Inflammatory macrophage treated with lipopolysaccharide for 1 hour (primary cell): ENCODE results near the gene RAB1A.

Experiments used
- DNase-seq, 2 donors: peaks; one replicate each; pipeline ENCODE4 v3.0.0-alpha.2; 2020 to 2022

RAB1A gene

DNA sequence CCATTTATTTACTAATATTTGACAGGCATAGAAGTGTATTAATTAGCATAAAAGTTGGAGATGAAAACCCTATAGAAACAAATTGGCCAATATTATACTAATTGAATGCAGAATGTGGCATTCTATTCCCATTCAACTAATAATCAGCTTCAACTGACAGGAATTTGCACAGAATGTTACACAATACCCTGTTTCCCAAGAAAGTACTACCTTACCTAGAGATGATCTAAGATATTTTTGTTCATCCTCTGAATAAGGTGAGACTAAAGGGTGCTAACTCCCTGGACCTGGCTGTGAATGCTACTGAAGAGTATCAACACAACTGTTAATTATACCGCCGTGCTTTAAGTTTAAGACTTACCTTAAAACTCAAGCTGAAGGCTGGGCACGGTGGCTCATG is 44.8 kb downstream of the RAB1A start:
- no peak for DNase-seq

DNA sequence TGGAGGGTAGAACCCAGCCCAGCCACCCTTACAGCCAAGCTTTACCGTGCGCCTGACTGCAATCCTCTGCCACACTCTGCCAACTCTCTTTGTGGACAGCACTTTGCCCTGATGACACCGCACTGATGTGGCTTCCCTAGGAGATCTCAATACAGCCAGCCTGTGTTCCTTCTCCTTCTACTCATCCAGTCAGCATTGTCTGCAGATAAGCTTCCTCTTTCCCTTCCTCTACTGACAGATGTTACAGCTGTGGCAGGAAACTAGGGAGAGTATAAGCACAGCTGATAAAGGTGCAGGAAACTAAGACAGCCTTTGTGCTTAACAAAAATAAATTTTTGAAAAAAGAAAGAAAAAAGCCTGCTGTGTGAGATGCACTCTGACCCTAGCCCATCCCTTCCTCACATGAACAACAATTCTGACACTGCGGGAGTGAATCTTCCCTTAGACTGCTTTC is 48.6 kb downstream of the RAB1A start:
- peak; percentile 32 to 45 for DNase-seq

DNA sequence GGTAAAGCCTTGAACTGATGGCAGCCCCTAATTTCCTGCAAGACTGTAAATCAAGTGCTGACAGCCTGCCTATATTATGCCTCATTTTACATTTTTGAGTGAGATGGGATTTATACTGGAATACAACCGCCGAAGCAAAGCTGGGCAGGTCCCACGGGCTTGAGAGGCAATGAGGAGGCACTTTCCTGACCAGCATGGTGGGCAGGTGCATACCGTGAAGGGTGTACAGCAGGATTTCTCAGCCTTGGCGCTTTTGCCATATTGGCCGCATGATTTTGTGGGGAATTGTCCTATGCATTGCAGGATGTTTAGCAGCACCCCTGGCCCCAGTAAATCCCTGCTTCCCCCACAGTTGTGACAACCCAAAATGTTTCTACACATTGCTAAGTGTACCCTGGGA is 50.9 kb downstream of the RAB1A start:
- DNase-seq, result no peak

DNA sequence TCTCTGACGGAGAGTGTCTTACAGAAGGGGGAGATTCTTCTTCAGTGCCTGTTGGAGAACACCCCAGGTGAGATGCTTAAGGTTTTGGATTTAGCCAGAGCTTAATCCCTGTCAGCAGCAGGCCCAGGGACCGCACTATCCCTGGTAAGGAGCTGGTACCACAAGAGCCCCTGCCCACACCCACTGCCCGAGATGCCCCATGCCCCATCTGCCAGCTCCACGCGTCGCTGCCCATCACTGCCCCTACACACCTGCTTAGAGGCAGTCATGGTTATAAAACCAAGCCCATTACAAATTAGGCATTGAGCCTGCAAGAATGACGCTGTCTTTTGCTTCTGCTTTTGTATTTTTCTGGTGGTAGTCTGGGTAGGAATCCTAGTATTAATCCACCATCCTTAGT is 52.0 kb downstream of the RAB1A start:
- no peak for DNase-seq

- no peak for DNase-seq
Observed at GRCh38 chr2:65076345-65076710, 53.6 kb downstream of the RAB1A start.

DNA sequence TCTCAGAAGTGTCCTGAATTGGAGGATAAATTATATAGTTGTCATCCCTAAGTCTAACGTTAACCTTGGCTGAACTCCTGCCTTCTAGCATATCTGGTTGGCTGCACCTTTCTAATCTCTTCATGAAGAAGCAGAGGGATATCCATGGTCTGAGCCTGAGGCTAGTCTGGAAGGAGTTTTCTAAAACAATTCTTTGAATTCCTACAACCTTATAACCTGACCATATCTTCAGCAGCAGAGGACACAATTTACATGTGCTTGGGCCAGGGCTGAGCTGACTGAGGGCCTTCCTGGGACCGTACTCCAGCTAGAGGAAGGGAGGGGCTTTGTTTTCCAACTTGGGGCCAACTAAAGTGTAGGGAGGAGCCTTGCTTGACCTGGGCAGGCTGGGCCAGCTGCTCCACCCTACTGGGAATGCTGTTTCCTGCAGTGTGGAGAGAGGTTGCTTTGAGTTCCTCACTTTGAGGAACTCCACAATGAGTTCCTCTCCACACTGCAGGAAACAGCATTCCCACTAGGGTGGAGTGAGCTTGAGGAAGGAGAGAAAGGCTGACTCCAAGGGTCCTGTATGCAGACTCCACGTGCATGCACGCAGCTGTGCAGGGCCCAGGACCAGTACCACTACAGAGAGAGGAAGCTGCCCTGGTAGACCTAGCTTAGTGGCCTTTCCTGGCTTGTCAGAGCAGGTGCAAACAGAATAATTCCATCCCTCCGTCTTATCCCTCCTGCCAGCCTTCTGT is 54.1 kb downstream of the RAB1A start:
- DNase-seq, result no peak

DNA sequence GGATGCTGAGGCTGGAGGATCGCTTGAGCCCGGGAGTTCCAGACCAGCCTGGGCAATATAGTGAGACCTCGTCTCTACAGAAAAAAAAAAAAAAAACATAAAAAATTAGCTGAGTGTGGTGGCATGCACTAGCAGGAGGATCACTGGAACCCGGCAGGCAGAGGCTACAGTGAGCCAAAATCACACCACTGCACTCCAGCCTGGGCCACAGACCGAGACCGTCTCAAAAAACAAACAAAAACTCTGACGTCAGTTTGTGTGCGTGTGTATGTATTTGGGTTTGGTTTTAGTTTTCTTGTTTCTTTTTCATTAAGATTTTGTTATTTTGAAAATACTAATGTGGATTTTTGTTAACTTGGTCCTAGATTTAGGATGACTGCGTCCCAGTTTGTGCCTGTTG is 54.7 kb downstream of the RAB1A start:
- no peak for DNase-seq

DNA sequence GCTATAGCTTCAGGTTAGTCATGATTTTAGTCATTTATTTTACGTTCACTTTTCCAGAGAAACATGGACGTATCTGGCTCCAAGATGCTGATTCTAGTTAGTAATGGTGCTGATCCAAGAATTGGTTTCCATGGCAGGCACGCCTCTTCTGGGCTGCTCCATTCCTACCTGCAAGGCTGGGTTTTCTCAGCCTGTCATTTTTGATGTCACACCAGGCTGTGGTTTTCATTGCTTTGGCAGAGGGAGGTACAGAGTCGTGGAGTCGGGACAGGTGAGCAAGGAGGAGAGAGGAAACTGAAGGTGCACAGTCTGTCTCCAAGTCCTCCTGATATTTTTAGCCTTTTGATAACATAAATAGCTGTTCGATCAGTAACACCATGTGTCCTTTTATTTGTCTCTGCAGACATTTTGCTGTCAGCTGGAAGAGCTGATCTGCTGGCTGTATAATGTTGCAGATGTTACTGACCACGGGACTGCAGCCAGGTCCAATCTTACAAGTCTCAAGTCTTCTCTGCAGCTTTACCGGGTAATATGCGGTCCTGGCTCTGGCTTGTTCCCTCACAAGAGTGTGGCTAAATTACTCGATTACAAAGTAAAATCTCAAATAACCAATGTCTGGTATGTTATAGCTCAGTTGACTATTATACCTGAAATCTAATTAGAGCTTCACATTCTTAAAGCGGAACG is 55.9 kb downstream of the RAB1A start:
- no peak for DNase-seq

- DNase-seq, result no peak
Observed at GRCh38 chr2:65072181-65072970, 57.5 kb downstream of the RAB1A start.

- no peak for DNase-seq
Observed at GRCh38 chr2:65071499-65072180, 58.3 kb downstream of the RAB1A start.

DNA sequence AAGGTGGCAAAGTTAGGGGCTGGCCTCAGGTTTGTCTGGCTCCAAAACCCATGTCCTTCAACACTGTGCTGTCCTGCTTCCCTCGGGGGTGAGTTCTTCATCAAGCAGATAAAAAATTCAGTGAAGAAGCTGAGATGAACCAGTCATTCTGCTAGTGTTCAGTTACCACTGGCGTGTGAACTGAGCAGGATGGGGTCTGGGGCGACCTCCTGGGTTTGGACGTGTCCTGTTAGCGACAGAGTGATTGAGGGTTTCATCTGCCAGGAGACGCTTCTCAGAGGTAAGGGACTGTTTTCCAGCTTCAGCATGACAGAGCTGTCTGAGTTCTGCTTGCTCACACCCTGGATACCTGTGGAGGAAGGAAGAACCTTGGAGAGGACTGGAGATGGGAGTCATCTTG is 59.0 kb downstream of the RAB1A start:
- DNase-seq, result no peak

- no peak for DNase-seq
Observed at GRCh38 chr2:65070172-65070830, 59.6 kb downstream of the RAB1A start.

GRCh38 chr2:65069439-65069824 is 60.5 kb downstream of the RAB1A start:
- DNase-seq, result no peak

DNA sequence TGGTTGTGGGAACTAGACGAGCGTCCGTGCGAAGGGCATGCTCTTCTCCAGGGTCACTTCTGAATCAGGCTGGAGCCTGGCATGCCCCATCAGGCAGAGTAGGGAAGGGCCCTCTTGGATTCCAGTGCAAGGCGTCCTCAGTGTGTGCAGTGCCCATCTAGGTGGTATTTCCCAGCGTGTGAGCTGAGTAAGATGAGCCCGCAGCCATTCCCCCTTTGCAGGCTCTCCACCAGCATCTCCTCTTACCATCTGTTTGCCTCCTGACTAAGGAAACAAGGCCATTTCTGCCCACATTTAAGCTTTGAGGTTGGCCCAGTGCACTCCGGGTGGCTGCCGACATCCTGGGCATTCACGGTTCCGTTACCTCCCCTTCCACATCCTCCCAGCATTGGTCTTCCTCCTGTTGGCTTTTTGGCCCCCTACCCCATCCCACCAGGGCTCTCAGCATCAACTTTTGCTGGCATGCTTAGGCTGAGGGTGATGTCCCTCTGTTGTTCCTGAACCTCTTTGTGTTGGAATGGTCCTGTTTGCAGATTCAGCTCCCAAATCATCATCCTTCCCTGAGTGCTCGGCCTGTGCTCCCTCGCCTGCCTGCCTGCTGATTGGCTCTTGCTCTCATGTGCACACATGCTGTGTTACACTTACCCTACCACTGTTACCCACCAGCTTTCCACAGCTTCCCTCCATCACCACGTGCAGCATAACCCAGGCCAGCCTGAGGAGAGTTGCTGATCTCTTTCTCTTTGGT is 61.9 kb downstream of the RAB1A start:
- no peak for DNase-seq

DNA sequence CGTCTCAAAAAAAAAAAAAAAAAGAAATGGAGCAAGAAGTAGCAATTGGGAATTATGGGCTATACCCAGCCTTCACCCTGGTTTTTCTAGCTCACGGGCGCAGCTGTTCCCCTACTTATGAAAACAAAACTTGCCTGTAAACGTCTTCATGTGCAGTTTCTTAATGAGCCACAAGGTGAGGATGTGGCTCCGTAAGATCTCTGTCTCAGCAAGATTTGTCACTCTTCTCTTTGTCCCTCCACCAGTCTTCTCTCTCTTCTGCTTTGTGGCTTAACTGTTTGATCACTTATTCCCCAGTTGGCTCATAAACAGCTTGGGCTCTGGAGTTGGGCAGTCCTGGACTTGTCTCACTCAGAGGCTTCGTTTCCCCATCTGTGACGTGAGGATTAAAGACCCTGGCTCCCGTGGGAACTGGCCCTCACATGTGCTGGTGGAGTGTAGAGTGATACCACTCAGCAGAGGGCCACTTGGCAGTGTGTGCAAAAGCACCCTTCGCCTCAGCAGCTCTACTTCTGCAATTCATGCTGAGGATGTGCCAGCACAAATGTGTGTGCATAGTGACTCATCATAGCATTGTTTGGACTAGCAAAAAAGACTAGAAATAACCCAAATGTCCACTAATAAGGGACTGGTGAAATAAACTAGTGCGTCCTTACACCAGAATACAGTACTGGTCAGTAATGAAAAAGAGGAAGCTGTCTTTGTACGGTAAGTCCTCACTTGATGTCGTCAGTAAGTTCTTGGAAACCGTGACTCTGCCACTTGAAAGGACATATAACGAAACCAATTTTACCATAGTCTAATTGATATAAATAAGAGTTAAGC is 65.0 kb downstream of the RAB1A start:
- DNase-seq, result peak; percentile 87 to 95

DNA sequence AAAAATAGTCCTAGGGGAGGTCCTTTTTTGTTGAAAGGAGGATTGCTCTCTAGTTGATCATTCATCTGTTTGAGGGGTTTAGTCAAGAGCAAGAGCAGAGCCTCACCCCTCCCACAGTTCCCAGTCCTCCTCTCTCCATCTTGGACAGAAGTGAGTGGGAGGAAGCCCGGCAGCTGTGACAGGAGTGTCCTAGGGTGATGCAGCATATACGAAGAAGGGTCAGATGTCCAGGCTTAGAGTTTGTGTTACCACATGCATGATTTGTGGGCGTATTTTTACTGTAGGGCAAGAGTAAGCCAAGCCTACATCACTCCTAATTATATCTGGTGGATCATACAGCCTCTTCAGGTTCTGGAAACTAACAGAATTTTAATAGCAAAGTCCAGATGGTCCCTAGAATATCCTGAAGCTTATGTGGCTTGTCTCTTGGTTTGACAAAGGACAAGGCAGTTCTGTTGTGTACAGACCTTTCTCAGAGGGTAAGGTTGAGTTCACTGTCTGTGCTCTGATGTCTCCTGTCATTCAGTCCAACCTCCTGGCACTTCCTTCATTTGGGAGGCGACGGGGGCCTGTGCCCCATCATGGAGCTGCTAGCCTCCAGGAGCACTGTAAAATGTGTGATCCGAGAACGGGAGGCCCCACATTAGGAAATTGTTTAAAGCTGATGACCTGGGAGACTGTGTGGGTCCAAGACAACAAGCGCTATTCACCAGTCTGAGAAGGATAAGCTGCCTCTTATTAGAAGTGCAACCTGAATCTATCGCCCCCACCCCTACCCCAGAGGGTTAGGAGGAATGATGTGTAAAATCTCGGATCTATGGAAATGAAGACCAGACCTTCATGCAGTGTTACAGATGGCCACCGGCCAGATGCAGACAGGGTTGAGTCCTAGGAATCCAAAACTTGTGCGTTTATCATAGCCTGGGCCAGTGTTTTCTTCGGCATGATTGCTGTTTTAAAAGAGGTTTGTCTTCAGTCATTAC is 66.8 kb downstream of the RAB1A start:
- DNase-seq, result peak; percentile 77 to 91

- DNase-seq, result no peak
Observed at GRCh38 chr2:65061910-65062339, 68.0 kb downstream of the RAB1A start.

GRCh38 chr2:65061146-65061909 is 68.6 kb downstream of the RAB1A start:
- no peak for DNase-seq

DNA sequence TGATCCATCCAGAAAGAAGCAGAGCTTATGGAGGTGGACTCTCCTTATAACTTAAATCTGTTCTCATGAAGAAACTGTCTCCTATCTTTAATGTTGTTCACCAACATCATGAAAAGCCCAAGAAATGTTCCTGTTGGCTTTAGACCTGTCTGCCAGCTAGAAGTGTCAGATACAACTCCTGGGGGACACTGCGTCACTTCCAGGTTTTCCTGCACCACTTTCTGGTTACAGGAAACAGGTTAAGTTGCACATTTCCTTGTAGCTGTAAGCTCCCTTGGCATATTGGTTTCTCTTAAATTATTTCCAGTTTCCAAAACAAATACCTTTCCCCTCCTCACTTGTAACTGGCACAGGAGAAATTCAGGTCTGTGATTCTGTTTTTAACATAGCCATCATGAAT is 70.8 kb downstream of the RAB1A start:
- no peak for DNase-seq
